IMR-90 (cell line): Measurements from ENCODE around the gene FAM241A. TPM values are rescaled to one million over a fixed set of nuclear protein-coding genes. Genes with fewer than 3 reads are reported as not detected.
"Not testable (repeated sequence)": the region's sequence is repeated elsewhere in the genome, so short reads cannot be mapped to it uniquely, and the experiment has no call there.

Experiments used
- ATAC-seq: fragments of 200-7000 bp; cut with Tn5 transposase; 2 replicates; pipeline ENCODE4 v1.9.1; 2020; ENCODE audit warnings: low read depth, mild to moderate bottlenecking, moderate library complexity
- BruUV-seq: library from RNA; stranded (reverse); fragments of 400-500 nt; replicated peaks from 2 replicates; lab custom pipeline; 2021; lab: Mats Ljungman, UMichigan
- CTCF ChIA-PET: fragments of 300-600 bp; formaldehyde crosslinking; extraction: SDS; loops from one replicate; lab custom pipeline; 2021; ENCODE audit warnings: antibody characterized with exemption; lab: Yijun Ruan, JAX
- POLR2A ChIA-PET: fragments of 300-600 bp; sonication (Branson Sonifier 250); formaldehyde crosslinking; loops from one replicate; lab custom pipeline; 2022; ENCODE audit warnings: antibody characterized with exemption; ENCODE audit not compliant: unreplicated experiment; lab: Charles Lee
- DNase-seq: peaks from one replicate; pipeline ENCODE4 v3.0.0; 2013
- H2AFZ ChIP-seq: replicated peaks from 2 replicates; pipeline ENCODE3; 2013; ENCODE audit warnings: low read length, mild to moderate bottlenecking; ENCODE audit not compliant: poor library complexity
- H2AK5ac ChIP-seq: 2 replicates; pipeline ENCODE4 v1.6.1; 2013; ENCODE audit warnings: low read depth, low read length, inconsistent platforms
- H2AK9ac ChIP-seq: replicated peaks from 2 replicates; pipeline ENCODE3; 2013; ENCODE audit warnings: mild to moderate bottlenecking, low read depth, low read length, moderate library complexity; ENCODE audit not compliant: poor library complexity
- H2BK120ac ChIP-seq: 2 replicates; pipeline ENCODE4 v1.6.1; 2013; ENCODE audit warnings: low read depth, low read length, inconsistent platforms
- H2BK15ac ChIP-seq: 3 replicates; pipeline ENCODE4 v1.6.1; 2013; ENCODE audit warnings: low read depth, low read length, inconsistent platforms
- H2BK20ac ChIP-seq: 2 replicates; pipeline ENCODE4 v1.6.1; 2013; ENCODE audit warnings: low read depth, mild to moderate bottlenecking, inconsistent platforms, low read length, moderate library complexity
- H2BK5ac ChIP-seq: 2 replicates; pipeline ENCODE4 v1.6.1; 2013; ENCODE audit warnings: mild to moderate bottlenecking, low read depth, low read length, inconsistent platforms; ENCODE audit not compliant: poor library complexity, severe bottlenecking
- H3K14ac ChIP-seq: replicated peaks from 2 replicates; pipeline ENCODE4 v1.6.1; 2013; ENCODE audit warnings: low read depth, low read length, inconsistent platforms
- H3K18ac ChIP-seq: 2 replicates; pipeline ENCODE4 v1.6.1; 2013; ENCODE audit warnings: low read depth, low read length, control low read depth
- H3K23ac ChIP-seq: 2 replicates; pipeline ENCODE4 v1.6.1; 2013; ENCODE audit warnings: low read depth, low read length, inconsistent platforms
- H3K27ac ChIP-seq: 2 replicates; pipeline ENCODE4 v1.5.1; 2013; ENCODE audit warnings: mild to moderate bottlenecking, control low read depth, low read length; ENCODE audit not compliant: insufficient read depth
- H3K27me3 ChIP-seq: 2 replicates; pipeline ENCODE4 v1.6.1; 2013; ENCODE audit warnings: low read length; ENCODE audit not compliant: control insufficient read depth, insufficient read depth
- H3K36me3 ChIP-seq: 2 replicates; pipeline ENCODE4 v1.6.1; 2013; ENCODE audit warnings: low read length, mixed read lengths; ENCODE audit not compliant: control insufficient read depth, insufficient read depth
- H3K4ac ChIP-seq: 2 replicates; pipeline ENCODE4 v1.6.1; 2013; ENCODE audit warnings: low read depth, low read length, inconsistent platforms
- H3K4me1 ChIP-seq: 2 replicates; pipeline ENCODE4 v1.6.1; 2013; ENCODE audit warnings: low read length, mixed read lengths; ENCODE audit not compliant: control insufficient read depth, insufficient read depth
- H3K4me2 ChIP-seq: 2 replicates; pipeline ENCODE4 v1.6.1; 2013; ENCODE audit warnings: low read depth, mild to moderate bottlenecking, control low read depth, low read length, moderate library complexity
- H3K4me3 ChIP-seq: 2 replicates; pipeline ENCODE4 v1.5.1; 2013; ENCODE audit warnings: low read depth, mild to moderate bottlenecking, control low read depth, low read length, moderate library complexity; ENCODE audit not compliant: insufficient read depth
- H3K56ac ChIP-seq: 2 replicates; pipeline ENCODE4 v1.6.1; 2013; ENCODE audit warnings: low read length, inconsistent platforms; ENCODE audit not compliant: insufficient read depth; ENCODE audit errors: extremely low read depth
- H3K79me1 ChIP-seq, 2 experiments: 2 replicates each; pipeline ENCODE4 v1.6.1; 2013; ENCODE audit warnings: low read length in 2 of 2, inconsistent platforms in 1 of 2, low read depth in 1 of 2
- H3K9ac ChIP-seq: 2 replicates; pipeline ENCODE4 v1.6.1; 2013; ENCODE audit warnings: low read depth, low read length, control low read depth
- H3K9me1 ChIP-seq: 2 replicates; pipeline ENCODE4 v1.6.1; 2013; ENCODE audit warnings: low read length, inconsistent platforms; ENCODE audit not compliant: insufficient read depth
- H3K9me3 ChIP-seq: 2 replicates; pipeline ENCODE4 v1.6.1; 2013; ENCODE audit warnings: low read length; ENCODE audit not compliant: control insufficient read depth, insufficient read depth
- H4K20me1 ChIP-seq: 2 replicates; pipeline ENCODE4 v1.6.1; 2013; ENCODE audit warnings: low read length, inconsistent platforms; ENCODE audit not compliant: insufficient read depth
- H4K5ac ChIP-seq: 2 replicates; pipeline ENCODE4 v1.6.1; 2013; ENCODE audit warnings: mild to moderate bottlenecking, low read depth, low read length, control low read depth
- H4K8ac ChIP-seq, 2 experiments: 2 replicates each; pipeline ENCODE4 v1.6.1; 2013; ENCODE audit warnings: low read depth in 2 of 2, low read length in 2 of 2, control low read depth in 1 of 2, inconsistent platforms in 1 of 2
- H4K91ac ChIP-seq: 2 replicates; pipeline ENCODE4 v1.6.1; 2013; ENCODE audit warnings: low read depth, low read length, inconsistent platforms; ENCODE audit not compliant: insufficient read depth
- CHD1 ChIP-seq: IDR thresholded peaks from 2 replicates; pipeline ENCODE4 v1.6.1; 2012; ENCODE audit warnings: low read depth, low read length, improper control_type of control experiment
- MAZ ChIP-seq: IDR thresholded peaks from 2 replicates; pipeline ENCODE4 v1.6.1; 2012; ENCODE audit warnings: low read depth, mild to moderate bottlenecking, low read length, improper control_type of control experiment, moderate library complexity, borderline replicate concordance
- POLR2A ChIP-seq: IDR thresholded peaks from 2 replicates; pipeline ENCODE4 v1.6.1; 2012; ENCODE audit warnings: mild to moderate bottlenecking, low read depth, low read length
- RAD21 ChIP-seq: IDR thresholded peaks from 2 replicates; pipeline ENCODE4 v1.6.1; 2012; ENCODE audit warnings: low read length, improper control_type of control experiment
- WGBS, 2 experiments: methylation state at CpG; one replicate each; pipeline versions ENCODE4 v1.1.5 to v1.1.7; 2013; ENCODE audit warnings: missing lambda C conversion rate in 2 of 2; ENCODE audit not compliant: insufficient read length in 1 of 2; ENCODE audit errors: extremely low coverage in 2 of 2; 5-methylcytosine and 5-hydroxymethylcytosine counted together
- dilution Hi-C: fragments of 300-500 bp; cut with HindIII; formaldehyde crosslinking; loops from one replicate; pipeline ENCODE4 v1.14.3; 2018; ENCODE audit warnings: low sequenced_read_pairs; ENCODE audit not compliant: unreplicated experiment
- in situ Hi-C: fragments of 300-500 bp; cut with MboI; formaldehyde crosslinking; loops from 3 replicates; pipeline ENCODE4 v1.14.3; 2019; ENCODE audit warnings: low sequenced_read_pairs, inconsistent platforms, mixed read lengths
- intact Hi-C: fragments of 100-400 bp; cut with micrococcal nuclease; formaldehyde crosslinking; loops from 2 replicates; pipeline ENCODE4 v1.10.0; 2022
- polyA plus RNA-seq, 3 experiments: library from polyadenylated mRNA; depleted of rRNA; stranded (reverse); fragments of >200 nt; gene quantifications; 2 replicates each; pipeline ENCODE4 v1.2.3, GENCODE V29; 2012; ENCODE audit warnings: low replicate concordance in 1 of 3
- total RNA-seq: library from RNA; depleted of rRNA; stranded (reverse); fragments of >200 nt; gene quantifications from 2 replicates; pipeline ENCODE4 v1.2.3, GENCODE V29; 2012

Gene FAM241A
- total and polyA plus RNA-seq, 2 of the 4 experiments (the other 2 are of a cell fraction), result under 0.01 to 0.24 TPM

DNA sequence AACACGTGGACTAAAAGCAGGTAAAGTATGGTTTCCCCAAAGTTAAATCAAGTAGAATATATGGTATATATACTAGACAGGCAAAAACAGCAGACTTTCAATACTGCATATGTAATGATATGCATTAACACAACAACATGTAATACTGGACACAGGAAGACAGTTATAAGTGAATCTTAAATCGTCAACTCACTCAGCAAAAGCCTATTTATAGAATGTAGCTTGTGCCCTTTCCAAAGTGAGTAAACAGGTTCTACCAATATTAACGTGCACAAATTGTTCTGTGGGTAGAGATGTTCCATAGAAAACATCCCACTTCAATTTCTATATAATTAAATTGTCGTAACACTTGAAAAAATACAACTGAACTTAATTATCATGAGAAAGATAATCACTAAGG lies 30.6 kb downstream of the FAM241A start (continued):
- TF ChIP-seq MAZ, result no peak

DNA sequence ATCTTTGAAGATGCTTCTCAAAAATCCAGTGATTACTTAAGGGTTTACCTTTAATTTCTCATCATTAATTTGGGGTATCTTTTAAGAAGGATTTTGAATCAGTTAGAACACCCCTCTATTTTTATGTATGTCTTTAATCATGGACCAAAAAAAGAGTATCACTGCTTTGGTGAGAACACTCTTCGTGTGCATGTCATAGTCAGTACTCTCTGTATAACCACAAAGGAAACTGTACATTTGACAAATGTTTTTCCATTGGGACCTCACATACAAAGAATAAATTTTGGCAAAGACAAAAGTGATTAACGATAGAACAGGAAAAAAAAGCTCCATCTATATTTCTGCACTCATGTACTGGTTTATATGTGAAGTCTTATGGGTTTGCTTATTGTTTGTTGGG lies 31.3 kb downstream of the FAM241A start:
- Histone ChIP-seq H3K18ac (no peak overlapping the region), H3K4ac (no peak overlapping the region), H2BK20ac (no peak overlapping the region), H2AK9ac (no peak overlapping the region), H3K36me3 (no peaks in the 10 kb centered on the region), H3K9me1 (no peaks in the 10 kb centered on the region), H4K5ac (no peak overlapping the region), H3K79me1 (no peaks in the 10 kb centered on the region), H3K27me3 (no peaks in the 10 kb centered on the region), H3K23ac (no peak overlapping the region), H2BK120ac (no peak overlapping the region), H2AFZ (no peak overlapping the region), H2BK15ac (no peak overlapping the region), H3K4me2 (no peak overlapping the region), H4K20me1 (no peaks in the 10 kb centered on the region), H3K14ac (no peak overlapping the region), H3K9ac (no peak overlapping the region), H3K9me3 (no peaks in the 10 kb centered on the region), H2AK5ac (no peak overlapping the region), H3K27ac (no peak overlapping the region), H4K8ac (no peak overlapping the region), H2BK5ac (no peak overlapping the region), H3K56ac (no peak overlapping the region), H3K4me1 (no peaks in the 10 kb centered on the region), H3K4me3 (no peak overlapping the region), H4K91ac (no peak overlapping the region)
- CTCF ChIA-PET, result interaction anchor here (0.5 kb wide), 1 partner anchor 1466 kb away, joined by 3 read pairs; no protein-coding TSS in a partner anchor
- no CpG with 5 or more reads among the region's 2 CpGs for WGBS, 2 experiments
- in situ Hi-C loops, result no loop called here
- POLR2A ChIA-PET, result interaction anchor here (0.6 kb wide), 1 partner anchor 14 kb away, joined by 4 read pairs; no protein-coding TSS in a partner anchor
- no TSS peak for BruUV-seq
- intact Hi-C loops, result no loop called here
- DNase-seq, result no peak
- no peak for TF ChIP-seq POLR2A
- no peak for TF ChIP-seq CHD1
- TF ChIP-seq RAD21, result no peak
- dilution Hi-C loops, result no loop called here
- ATAC-seq, result no peak

DNA sequence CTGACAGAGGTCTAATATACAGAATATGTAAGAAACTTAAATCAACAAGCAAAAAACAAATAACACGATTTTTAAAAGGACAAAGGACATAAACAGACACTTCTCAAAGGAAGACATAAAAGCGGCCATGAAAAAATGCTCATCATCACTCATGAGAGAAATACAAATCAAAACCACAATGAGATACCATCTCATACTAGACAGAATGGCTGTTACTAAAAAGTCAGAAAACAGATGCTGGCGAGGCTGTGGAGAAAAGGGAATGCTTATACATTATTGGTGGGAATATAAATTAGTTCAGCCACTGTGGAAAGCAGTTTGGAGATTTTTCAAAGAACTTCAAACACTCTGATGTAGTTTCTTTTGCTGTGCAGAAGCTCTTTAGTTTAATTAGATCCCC lies 33.5 kb downstream of the FAM241A start:
- H2BK15ac ChIP-seq, H3K14ac ChIP-seq: not testable (repeated sequence)

More for the DNA sequence above, 33.5 kb downstream of the FAM241A start:
- DNase-seq, in situ Hi-C loops, H4K8ac ChIP-seq, H4K20me1 ChIP-seq, H2BK5ac ChIP-seq, ATAC-seq, H4K5ac ChIP-seq, dilution Hi-C loops, H3K4me3 ChIP-seq, H3K27me3 ChIP-seq, intact Hi-C loops, H3K4me1 ChIP-seq, H3K79me1 ChIP-seq, H2AK5ac ChIP-seq, H2AK9ac ChIP-seq, H3K23ac ChIP-seq, H3K27ac ChIP-seq, H3K18ac ChIP-seq, POLR2A ChIA-PET, H2BK120ac ChIP-seq, H3K56ac ChIP-seq, H2AFZ ChIP-seq, H3K36me3 ChIP-seq, H3K4ac ChIP-seq, H3K9me3 ChIP-seq, H4K91ac ChIP-seq, BruUV-seq, H2BK20ac ChIP-seq, H3K4me2 ChIP-seq, H3K9me1 ChIP-seq, H3K9ac ChIP-seq, CTCF ChIA-PET: not testable (repeated sequence)
- no CpG with 5 or more reads among the region's 3 CpGs for WGBS, 2 experiments
